ACHN (cell line): ENCODE data around the gene MN1.

ENCODE experiments used
- DNase-seq: peaks from one replicate; pipeline ENCODE4 v3.0.0-alpha.2; 2015
- in situ Hi-C: cut with HindIII; loops from 2 replicates; pipeline ENCODE4 v1.10.0; 2017; ENCODE audit warnings: low sequenced_read_pairs, low pct_ligation_motif_present, low pct_unique_long_range_greater_than_20kb

MN1 gene

DNA sequence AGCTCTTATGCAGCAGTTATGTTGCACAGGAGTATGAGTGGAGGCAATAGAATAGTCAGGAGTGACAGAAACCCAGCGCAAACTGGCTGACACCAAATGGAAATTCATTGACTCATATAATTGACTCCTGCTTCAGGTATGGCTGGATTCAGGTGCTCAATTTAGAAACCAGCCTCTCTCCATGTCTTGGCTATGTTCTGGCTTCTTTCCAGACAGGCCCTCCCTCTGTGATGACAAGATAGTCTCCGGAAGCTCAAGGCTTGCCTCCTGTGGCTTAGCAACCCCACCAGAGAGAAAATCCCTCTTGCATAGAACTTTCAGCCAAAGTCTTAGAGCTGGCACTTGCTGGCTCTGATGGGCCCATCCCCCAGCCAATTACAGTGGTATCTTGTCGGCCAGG is 28.1 kb upstream of the MN1 start:
- no peak for DNase-seq
- in situ Hi-C loops = no loop called here

GRCh38 chr22:27827604-27828587 is 26.3 kb upstream of the MN1 start:
- in situ Hi-C loops = no loop called here

DNA sequence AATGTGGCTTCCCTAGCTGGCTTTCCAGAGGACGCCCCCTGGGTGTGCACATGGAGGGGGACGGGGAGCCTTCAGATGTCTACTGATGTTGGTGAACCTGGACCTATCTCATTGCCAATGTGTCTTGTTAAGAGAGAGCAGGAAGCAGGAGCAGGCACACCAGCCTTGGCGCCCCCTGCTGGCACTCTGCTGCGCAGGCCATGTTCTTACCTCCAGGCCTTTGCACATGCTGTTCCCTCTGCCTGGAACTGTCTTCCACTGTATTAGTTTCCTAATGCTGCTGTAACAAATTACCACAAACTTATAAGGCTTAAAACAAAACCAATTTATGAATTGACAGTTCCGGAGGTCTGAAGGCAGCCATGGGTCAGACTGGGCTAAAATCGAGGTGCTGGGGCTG is 23.6 kb upstream of the MN1 start:
- in situ Hi-C loops = no loop called here

More at GRCh38 chr22:27827604-27828587, 26.3 kb upstream of the MN1 start:
- DNase-seq = no peak

DNA sequence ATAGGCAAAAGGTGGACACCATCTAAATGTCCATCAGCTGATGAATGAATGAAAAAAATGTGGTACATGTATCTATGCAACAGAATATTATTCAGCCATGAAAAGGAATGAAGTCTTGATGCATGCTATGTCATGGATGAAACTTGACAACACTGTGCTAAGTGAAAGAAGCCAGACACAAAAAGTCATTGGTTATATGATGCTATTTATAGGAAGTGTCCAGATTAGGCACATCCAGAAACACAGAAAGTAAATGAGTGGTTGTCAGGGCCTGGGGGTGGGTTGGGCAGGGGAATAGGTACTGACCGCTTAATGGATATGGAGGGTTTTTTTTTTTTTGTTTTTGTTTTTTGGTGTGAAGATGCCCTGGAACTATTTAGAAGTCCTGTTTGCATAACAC is 21.7 kb upstream of the MN1 start:
- in situ Hi-C loops = no loop called here
- DNase-seq = no peak

More for the DNA sequence above, 23.6 kb upstream of the MN1 start:
- no peak for DNase-seq

GRCh38 chr22:27820896-27821866 is 19.6 kb upstream of the MN1 start:
- no peak for DNase-seq
- in situ Hi-C loops = no loop called here

DNA sequence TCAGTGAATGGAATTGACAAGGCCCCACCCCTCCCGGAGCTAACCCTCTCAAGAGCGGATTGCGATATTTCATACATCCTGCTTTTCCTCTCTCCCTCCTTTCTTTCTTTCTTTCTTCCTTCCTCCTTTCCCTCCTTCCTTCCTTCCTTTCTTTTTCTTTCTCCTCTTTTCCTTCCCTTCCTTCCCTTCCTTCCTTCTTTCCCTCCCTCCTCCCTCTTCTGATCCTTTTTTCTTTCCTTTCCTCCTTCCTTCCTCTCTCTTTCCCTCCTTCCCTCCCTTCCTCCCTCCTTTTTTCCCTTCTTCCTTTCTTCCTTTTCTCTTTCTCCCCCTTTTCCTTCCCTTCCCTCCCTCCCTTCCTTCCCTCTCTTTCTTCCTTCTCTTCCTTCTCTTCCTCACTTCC is 15.0 kb upstream of the MN1 start:
- in situ Hi-C loops = no loop called here
- DNase-seq = no peak

- in situ Hi-C loops = no loop called here
- DNase-seq = no peak
Measured at GRCh38 chr22:27815826-27816530, 14.4 kb upstream of the MN1 start.

DNA sequence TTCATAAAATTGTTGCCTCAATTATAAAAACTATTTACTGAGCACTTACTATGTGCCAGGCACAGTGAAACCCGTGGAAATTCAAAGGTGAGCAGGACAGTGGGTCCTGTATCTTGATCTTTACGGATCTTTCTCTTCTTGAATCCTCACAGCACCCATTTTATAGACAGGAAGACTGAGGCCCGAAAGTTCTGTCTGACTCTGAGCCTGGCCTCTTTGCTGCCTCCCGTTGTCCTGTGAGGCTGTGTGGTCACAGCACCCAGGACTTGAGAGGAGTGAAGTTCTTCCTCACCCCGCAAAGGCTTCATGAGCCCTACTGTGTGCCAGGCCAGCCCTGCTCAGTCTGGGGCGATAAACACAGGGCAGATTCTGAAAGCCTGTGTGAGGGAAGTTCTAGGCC is 13.4 kb upstream of the MN1 start:
- in situ Hi-C loops = no loop called here

GRCh38 chr22:27811778-27812177 is 10.2 kb upstream of the MN1 start:
- no peak for DNase-seq
- in situ Hi-C loops = no loop called here

More for the DNA sequence above, 13.4 kb upstream of the MN1 start:
- no peak for DNase-seq

- in situ Hi-C loops = no loop called here
- no peak for DNase-seq
Measured at GRCh38 chr22:27810609-27811151, 9.1 kb upstream of the MN1 start.

DNA sequence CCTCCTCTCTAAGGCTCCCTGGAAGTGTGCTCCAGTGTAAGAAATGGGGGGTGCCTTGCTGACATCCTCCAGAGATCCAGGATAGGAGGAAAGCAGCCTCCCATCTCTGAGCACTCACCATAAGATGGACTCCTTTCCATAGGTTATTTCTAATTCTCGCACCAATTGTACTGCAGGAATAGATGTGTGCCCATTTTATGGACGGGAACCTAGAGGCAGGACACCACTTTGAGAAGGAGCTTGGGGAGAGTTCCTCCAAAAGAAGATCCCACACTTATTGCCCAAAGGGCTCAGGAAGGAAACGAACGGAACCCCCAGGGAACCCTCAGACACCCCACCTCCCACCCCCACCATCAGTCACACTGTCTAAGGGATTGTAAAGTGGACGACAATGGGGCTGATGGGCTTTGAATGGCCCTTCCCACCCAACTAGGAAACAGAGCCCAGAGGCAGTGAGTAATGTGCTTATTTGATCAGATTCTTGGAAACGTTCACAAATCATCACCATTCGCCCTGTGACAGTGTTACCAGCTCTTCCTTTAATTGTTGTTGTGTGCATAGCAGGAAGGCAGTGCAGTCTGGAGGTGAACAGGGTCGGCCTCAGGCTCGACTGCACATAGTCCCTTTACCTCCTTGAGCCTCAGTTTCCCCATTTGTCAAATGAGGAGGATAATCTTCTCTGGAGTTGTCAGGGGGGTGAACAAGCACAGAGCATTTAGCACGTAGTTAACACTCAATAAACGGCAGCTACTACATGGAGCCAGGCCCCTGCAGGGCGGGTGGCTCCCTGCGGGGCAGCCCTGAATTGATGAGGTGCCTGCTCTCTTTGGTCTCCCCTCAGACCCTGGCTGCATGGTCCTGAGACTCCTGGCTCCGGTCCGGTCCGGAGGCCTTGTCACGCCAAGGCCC is 8.4 kb upstream of the MN1 start:
- in situ Hi-C loops = no loop called here
- DNase-seq = no peak

GRCh38 chr22:27809226-27809603 is 7.7 kb upstream of the MN1 start:
- no peak for DNase-seq
- in situ Hi-C loops = no loop called here

- DNase-seq = no peak
- in situ Hi-C loops = no loop called here
Measured at GRCh38 chr22:27808451-27809225, 7.1 kb upstream of the MN1 start.

DNA sequence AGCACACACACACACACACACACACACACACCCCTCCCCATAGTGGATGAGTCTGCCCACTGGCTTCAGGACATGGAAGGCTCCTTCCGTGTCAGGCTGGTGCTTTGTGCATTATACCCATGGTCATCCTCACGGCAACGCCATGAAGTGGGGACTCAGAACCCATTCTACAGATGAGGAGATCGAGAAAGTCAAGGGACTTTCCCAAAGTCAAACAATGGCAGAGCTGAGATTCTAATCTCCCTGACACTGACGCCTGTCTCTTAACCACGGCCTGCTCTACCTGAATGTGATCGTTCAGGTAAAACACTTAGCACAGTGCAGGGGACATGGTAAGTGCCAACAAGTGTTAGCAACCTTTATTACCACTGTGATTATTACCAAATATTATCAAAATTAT is 4.3 kb upstream of the MN1 start:
- in situ Hi-C loops = no loop called here
- no peak for DNase-seq

GRCh38 chr22:27804470-27805297 is 3.1 kb upstream of the MN1 start:
- DNase-seq = peak; percentile 65
- in situ Hi-C loops = no loop called here

DNA sequence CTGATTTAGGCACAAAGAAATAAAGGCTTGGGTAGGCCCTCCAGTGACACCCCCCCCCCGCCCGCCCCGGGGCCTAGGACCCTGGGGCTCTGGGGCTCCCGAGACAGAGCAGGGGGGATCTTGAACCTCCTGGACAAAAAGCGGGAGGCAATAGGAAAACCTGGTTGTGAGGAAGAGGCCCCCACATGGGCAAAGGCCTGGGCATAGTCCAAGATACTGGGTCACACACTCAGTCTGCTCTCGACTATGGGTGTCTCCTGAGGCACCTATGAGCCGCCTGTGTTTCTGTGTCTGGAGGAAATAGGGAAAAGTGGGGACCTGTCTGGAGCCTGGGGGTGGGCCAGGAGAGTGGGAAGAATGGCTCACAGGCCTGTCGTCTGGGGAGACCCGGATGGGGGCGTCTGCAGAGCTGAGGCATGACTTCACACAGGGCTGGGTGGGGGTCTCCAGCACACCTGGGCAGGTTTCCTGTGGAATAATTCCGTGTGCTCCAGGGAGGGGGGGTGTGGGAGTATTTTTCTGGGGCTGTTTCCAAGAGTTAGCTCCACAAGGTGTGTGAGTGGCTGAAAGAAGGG is 2.4 kb upstream of the MN1 start:
- in situ Hi-C loops = no loop called here
- no peak for DNase-seq
